HG03196 (cell line): ENCODE measurements around the gene DUS3L.
"Not testable (repeated sequence)": the region's sequence is repeated elsewhere in the genome, so short reads cannot be mapped to it uniquely, and the experiment has no call there.

Source experiments
- ATAC-seq: cut with Tn5 transposase; IDR thresholded peaks from one replicate; pipeline ENCODE4 v1.9.1; 2021; ENCODE audit not compliant: unreplicated experiment

Gene DUS3L

GRCh38 chr19:5800361-5801270, 9.7 kb upstream of the DUS3L start:
- ATAC-seq = no peak

GRCh38 chr19:5799247-5800241, 8.6 kb upstream of the DUS3L start:
- no peak for ATAC-seq

- ATAC-seq = no peak
These were observed 7.3 kb upstream of the DUS3L start for GRCh38 chr19:5798244-5798643.

GRCh38 chr19:5795382-5795919, 4.5 kb upstream of the DUS3L start:
- ATAC-seq = no peak

- ATAC-seq = no peak
These were observed 2.2 kb upstream of the DUS3L start for GRCh38 chr19:5793188-5793587.

- ATAC-seq = no peak
These were observed 1.3 kb upstream of the DUS3L start for GRCh38 chr19:5792224-5792623.

GRCh38 chr19:5789886-5790558, 941 bp downstream of the DUS3L start:
- no peak for ATAC-seq

GRCh38 chr19:5789351-5789761, 1.6 kb downstream of the DUS3L start:
- no peak for ATAC-seq

GRCh38 chr19:5788422-5788821, 2.5 kb downstream of the DUS3L start:
- no peak for ATAC-seq

GRCh38 chr19:5787409-5788182, 3.4 kb downstream of the DUS3L start:
- no peak for ATAC-seq

- ATAC-seq = no peak
These were observed 4.2 kb downstream of the DUS3L start for GRCh38 chr19:5786593-5787408.

- no peak for ATAC-seq
These were observed 5.5 kb downstream of the DUS3L start for GRCh38 chr19:5785423-5785822.

GRCh38 chr19:5784581-5785147, 6.3 kb downstream of the DUS3L start, which contains the start of gene PRR22:
TSS of gene PRR22 (minus strand) at chr19:5784746. CDS start at chr19:5784660, 86 bp downstream.
- no peak for ATAC-seq

- no peak for ATAC-seq
These were observed 7.7 kb downstream of the DUS3L start for GRCh38 chr19:5782945-5783919.

- no peak for ATAC-seq
These were observed 8.6 kb downstream of the DUS3L start for GRCh38 chr19:5782322-5782721.

- not testable (repeated sequence) for ATAC-seq
These were observed 10.0 kb downstream of the DUS3L start for GRCh38 chr19:5780916-5781315.

GRCh38 chr19:5778402-5778801, 12.6 kb downstream of the DUS3L start:
- no peak for ATAC-seq
